ENCODE measurements around the gene CCL5. TPM values are rescaled to one million over a fixed set of nuclear protein-coding genes. Genes with fewer than 3 reads are reported as not detected.

Gene CCL5
- polyA plus RNA-seq, 1 of the 3 experiments (the other 2 are of a cell fraction), result 0.23 TPM

DNA sequence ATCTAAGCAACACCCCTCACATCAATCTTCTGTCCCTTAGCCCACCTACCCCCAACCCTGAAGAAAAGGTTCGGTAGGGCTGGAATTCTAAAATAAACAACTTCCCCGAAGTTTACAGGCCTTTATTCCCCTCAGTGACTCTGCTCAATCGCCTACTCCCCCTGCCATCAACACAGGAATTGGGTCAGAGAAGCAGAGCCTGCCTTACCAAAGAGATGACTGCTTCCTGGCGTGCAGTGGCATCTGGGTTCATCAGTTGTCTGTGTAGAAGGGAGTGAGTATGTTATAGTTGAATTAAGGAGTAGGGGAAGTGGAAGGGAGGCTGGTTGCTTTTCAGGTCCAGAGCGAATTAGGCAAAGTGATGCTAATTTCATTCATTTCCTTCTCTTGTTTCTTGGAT lies 24.2 kb downstream of the CCL5 start:
- ChIA-PET POLR2A (no interaction called here), CTCF (interaction anchor here (2.1 to 4.3 kb wide), 2 partner anchors 7 to 92 kb away, joined by 8 to 26 read pairs; no protein-coding TSS in a partner anchor)
- Histone ChIP-seq H3K36me3 (replicated peaks in 1 of 2; ENCODE audit: control insufficient read depth in 1 of 2, insufficient read depth in 2 of 2, low read length in 1 of 2) (peaks cover 3 to 8% of the 10 kb centered on the region in 2 experiments), H3K4me2 (no peak overlapping the region), H3K9ac (no peak overlapping the region), H3K9me2 (no peaks in the 10 kb centered on the region), H3F3A (replicated peaks; ENCODE audit: insufficient read depth) (no peaks in the 10 kb centered on the region), H3K27ac (ENCODE audit: low read depth in 2 of 2, low read length in 1 of 2) (no peak overlapping the region), H3K27me3 (ENCODE audit: insufficient read depth) (no peaks in the 10 kb centered on the region), H4K20me1 (ENCODE audit: insufficient read depth) (no peaks in the 10 kb centered on the region), H3K9me3 (no peaks in the 10 kb centered on the region), H3K4me1 (ENCODE audit: control insufficient read depth in 1 of 2, insufficient read depth in 2 of 2, low read depth in 1 of 2, low read length in 1 of 2) (no peaks in the 10 kb centered on the region), H3K4me3 (ENCODE audit: low read depth in 2 of 2, low read length in 1 of 2) (no peak overlapping the region), H2AFZ (ENCODE audit: low read depth) (no peak overlapping the region), H3K79me2 (ENCODE audit: insufficient read depth) (no peaks in the 10 kb centered on the region)
- 92% methylated on average over 5 of the region's 5 CpGs for WGBS (ENCODE audit: low lambda C conversion rate)
- no peak for DNase-seq
- TF ChIP-seq, protein P1, sequence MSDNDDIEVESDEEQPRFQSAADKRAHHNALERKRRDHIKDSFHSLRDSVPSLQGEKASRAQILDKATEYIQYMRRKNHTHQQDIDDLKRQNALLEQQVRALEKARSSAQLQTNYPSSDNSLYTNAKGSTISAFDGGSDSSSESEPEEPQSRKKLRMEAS (IDR thresholded peaks at IDR 0.05; ENCODE audit: low read depth), result no peak
- no peak for TF ChIP-seq RCOR1 (IDR thresholded peaks at IDR 0.05; ENCODE audit: low read length)
- TF ChIP-seq YY1 (IDR thresholded peaks at IDR 0.05; ENCODE audit: low read depth), result no peak
- TF ChIP-seq FOSL2 (IDR thresholded peaks at IDR 0.05; ENCODE audit: borderline replicate concordance, low read depth), result no peak
- TF ChIP-seq MXI1 (IDR thresholded peaks at IDR 0.05; ENCODE audit: low read depth, low read length), result no peak
- TF ChIP-seq, protein P2, sequence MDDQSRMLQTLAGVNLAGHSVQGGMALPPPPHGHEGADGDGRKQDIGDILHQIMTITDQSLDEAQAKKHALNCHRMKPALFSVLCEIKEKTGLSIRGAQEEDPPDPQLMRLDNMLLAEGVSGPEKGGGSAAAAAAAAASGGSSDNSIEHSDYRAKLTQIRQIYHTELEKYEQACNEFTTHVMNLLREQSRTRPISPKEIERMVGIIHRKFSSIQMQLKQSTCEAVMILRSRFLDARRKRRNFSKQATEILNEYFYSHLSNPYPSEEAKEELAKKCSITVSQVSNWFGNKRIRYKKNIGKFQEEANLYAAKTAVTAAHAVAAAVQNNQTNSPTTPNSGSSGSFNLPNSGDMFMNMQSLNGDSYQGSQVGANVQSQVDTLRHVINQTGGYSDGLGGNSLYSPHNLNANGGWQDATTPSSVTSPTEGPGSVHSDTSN (IDR thresholded peaks at IDR 0.05), result no peak
- TF ChIP-seq SIN3A (IDR thresholded peaks at IDR 0.05; ENCODE audit: borderline replicate concordance, low read depth, low read length), result no peak
- no peak for TF ChIP-seq ELF1 (IDR thresholded peaks at IDR 0.05)
- no peak for TF ChIP-seq JUND (IDR thresholded peaks at IDR 0.05)
- TF ChIP-seq, protein P3, sequence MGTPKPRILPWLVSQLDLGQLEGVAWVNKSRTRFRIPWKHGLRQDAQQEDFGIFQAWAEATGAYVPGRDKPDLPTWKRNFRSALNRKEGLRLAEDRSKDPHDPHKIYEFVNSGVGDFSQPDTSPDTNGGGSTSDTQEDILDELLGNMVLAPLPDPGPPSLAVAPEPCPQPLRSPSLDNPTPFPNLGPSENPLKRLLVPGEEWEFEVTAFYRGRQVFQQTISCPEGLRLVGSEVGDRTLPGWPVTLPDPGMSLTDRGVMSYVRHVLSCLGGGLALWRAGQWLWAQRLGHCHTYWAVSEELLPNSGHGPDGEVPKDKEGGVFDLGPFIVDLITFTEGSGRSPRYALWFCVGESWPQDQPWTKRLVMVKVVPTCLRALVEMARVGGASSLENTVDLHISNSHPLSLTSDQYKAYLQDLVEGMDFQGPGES (IDR thresholded peaks at IDR 0.05; ENCODE audit: low read depth, low read length), result no peak
- TF ChIP-seq RFX5 (IDR thresholded peaks at IDR 0.05; ENCODE audit: low read length), result no peak
- no peak for TF ChIP-seq GABPA (IDR thresholded peaks at IDR 0.05; ENCODE audit: low read depth)
- TF ChIP-seq, protein P4, sequence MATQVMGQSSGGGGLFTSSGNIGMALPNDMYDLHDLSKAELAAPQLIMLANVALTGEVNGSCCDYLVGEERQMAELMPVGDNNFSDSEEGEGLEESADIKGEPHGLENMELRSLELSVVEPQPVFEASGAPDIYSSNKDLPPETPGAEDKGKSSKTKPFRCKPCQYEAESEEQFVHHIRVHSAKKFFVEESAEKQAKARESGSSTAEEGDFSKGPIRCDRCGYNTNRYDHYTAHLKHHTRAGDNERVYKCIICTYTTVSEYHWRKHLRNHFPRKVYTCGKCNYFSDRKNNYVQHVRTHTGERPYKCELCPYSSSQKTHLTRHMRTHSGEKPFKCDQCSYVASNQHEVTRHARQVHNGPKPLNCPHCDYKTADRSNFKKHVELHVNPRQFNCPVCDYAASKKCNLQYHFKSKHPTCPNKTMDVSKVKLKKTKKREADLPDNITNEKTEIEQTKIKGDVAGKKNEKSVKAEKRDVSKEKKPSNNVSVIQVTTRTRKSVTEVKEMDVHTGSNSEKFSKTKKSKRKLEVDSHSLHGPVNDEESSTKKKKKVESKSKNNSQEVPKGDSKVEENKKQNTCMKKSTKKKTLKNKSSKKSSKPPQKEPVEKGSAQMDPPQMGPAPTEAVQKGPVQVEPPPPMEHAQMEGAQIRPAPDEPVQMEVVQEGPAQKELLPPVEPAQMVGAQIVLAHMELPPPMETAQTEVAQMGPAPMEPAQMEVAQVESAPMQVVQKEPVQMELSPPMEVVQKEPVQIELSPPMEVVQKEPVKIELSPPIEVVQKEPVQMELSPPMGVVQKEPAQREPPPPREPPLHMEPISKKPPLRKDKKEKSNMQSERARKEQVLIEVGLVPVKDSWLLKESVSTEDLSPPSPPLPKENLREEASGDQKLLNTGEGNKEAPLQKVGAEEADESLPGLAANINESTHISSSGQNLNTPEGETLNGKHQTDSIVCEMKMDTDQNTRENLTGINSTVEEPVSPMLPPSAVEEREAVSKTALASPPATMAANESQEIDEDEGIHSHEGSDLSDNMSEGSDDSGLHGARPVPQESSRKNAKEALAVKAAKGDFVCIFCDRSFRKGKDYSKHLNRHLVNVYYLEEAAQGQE (IDR thresholded peaks at IDR 0.05; ENCODE audit: low read depth, low read length), result no peak
- TF ChIP-seq GATA2 (CRISPR knock-in tag; IDR thresholded peaks at IDR 0.05), result no peak
- TF ChIP-seq, protein P5, sequence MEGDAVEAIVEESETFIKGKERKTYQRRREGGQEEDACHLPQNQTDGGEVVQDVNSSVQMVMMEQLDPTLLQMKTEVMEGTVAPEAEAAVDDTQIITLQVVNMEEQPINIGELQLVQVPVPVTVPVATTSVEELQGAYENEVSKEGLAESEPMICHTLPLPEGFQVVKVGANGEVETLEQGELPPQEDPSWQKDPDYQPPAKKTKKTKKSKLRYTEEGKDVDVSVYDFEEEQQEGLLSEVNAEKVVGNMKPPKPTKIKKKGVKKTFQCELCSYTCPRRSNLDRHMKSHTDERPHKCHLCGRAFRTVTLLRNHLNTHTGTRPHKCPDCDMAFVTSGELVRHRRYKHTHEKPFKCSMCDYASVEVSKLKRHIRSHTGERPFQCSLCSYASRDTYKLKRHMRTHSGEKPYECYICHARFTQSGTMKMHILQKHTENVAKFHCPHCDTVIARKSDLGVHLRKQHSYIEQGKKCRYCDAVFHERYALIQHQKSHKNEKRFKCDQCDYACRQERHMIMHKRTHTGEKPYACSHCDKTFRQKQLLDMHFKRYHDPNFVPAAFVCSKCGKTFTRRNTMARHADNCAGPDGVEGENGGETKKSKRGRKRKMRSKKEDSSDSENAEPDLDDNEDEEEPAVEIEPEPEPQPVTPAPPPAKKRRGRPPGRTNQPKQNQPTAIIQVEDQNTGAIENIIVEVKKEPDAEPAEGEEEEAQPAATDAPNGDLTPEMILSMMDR (IDR thresholded peaks at IDR 0.05), result no peak
- no peak for TF ChIP-seq FOXM1 (IDR thresholded peaks at IDR 0.05; ENCODE audit: low read depth)

Measured in SK-N-SH (cell line).